ENCODE results near the gene C4orf17. TPM values are rescaled to one million over a fixed set of nuclear protein-coding genes. Genes with fewer than 3 reads are reported as not detected.

Gene C4orf17
- not detected in 5 replicates for total RNA-seq (2022; extraction: Qiagen RNA extraction)

DNA sequence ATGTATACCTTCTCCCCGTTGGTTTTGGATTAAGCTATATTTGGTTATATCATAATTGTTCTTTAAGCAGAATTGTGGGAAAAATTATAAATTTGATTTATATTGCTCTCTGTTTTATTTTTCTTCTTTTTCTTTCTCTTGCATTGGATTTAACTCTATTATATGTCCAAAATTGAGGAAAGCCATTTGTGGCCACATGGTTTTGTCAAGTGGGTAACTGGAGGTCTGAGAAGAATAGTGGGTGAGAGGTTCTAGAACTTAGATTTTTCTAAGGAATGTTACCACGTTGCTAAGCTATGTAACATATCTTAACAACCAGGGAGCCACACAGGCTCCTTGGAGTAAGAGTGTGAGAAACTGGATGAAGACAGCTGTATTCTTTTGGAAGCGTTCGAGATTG lies at the start of gene C4orf17:
TSS of gene C4orf17 (plus strand) at position 301 of the 400 bp plus-strand sequence. CDS start 2,061 bp downstream, outside the sequence.

DNA sequence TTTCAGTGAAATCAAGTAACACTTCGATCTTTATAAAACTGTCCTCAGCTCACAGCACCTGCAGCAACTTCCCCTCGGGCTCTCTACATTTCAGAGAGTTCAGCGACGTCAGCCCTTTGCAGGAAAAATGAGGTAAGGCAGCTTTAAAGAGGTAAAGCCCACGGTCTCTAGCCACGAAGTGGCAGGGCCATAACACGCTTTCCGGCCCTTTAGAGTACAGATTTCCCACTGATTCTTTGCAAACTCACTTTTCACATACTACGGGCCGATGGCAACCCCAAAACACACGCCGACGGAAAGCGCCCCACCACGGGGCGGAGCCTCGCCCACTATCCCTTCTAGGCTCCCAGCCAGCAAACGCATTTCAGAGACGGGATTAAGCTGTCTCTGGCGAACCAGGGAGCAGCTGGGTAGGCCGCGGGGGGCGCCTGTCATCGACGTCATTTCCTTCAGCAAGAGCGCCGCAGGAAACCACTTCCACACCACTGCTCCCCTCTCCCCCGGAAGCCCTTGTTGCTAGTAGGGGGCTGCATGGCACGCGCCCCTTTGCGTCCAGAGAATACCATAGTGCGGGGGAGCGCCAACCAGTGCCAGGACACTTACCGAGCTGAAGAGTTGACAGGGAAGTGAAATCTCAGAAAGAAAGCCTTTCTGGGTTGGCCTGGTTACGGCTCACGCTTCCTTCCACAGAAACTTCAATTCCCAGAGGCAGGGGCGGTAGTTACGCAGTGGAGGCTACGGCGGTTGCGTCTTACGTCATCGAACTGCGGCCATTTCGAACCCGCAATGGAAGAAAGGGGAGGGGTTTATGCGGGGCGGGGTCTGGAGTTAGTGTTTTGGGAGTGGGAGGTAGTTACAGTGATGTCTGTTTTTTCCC lies 52.7 kb downstream of the C4orf17 start, which contains the start of gene TRMT10A:
TSS of gene TRMT10A (minus strand) at position 730 of the 877 bp plus-strand sequence. CDS start 4,701 bp downstream, outside the sequence.

DNA sequence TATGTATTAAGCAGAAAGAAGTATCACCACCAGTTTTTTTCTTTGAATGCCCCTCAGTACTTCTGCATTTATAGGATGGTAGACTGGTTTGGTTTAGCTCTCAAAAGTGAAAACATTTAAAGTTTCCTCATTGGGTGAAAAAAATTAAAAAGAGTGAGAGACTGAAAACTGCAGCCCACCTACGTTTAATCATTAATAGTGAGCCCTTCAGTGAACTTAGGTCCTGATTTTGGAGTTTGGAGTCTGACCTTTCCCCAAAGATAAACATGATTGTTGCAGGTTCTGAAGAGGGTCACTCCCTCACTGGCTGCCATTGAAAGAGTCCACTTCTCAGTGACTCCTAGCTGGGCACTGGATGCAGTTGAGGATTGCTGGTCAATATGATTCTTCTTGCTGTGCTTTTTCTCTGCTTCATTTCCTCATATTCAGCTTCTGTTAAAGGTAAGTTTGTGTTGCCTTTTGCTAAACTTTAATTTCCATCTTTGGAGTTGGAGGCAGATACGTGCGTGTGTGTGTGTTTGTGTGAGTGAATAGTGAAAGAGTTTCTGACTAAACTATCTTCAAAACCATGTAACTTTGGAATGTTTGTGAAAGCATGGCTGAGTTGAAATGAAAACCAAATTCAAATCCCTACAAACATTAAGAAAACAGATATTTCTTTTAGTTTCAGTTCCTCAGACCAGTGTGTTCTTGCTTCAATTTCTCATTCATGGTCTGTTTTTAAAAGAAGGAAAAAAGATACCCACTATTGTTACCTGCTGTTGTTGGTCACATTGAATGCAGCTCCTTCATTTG lies 63.9 kb downstream of the C4orf17 start, which contains the start of gene MTTP:
TSS of gene MTTP (plus strand) at position 295 of the 795 bp plus-strand sequence. CDS start at position 381, 86 bp downstream.

Other genes with a start within 250 kb of the C4orf17 start
- not detected in 5 replicates for gene ADH1A, start 220.0 kb upstream of the C4orf17 start, total RNA-seq (2022; extraction: Qiagen RNA extraction)
- not detected in 5 replicates for gene ADH1B, start 189.6 kb upstream of the C4orf17 start, total RNA-seq (2022; extraction: Qiagen RNA extraction)
- gene ADH1C, start 158.3 kb upstream of the C4orf17 start, total RNA-seq (2022; extraction: Qiagen RNA extraction), result not detected in 5 replicates
- gene ADH7, start 75.7 kb upstream of the C4orf17 start, total RNA-seq (2022; extraction: Qiagen RNA extraction), result not detected in 5 replicates
- gene TRMT10A, start 53.0 kb downstream of the C4orf17 start, total RNA-seq (2022; extraction: Qiagen RNA extraction), result 3.4 to 4.9 TPM (median 3.5 TPM) in 5 replicates
- 0.06 TPM in 1 of 5 replicates, not detected in the others for gene MTTP, start 63.8 kb downstream of the C4orf17 start, total RNA-seq (2022; extraction: Qiagen RNA extraction)
- gene C4orf54, start 146.8 kb downstream of the C4orf17 start, total RNA-seq (2022; extraction: Qiagen RNA extraction), result not detected in 5 replicates